Neutrophil (primary cell): Measurements from ENCODE around the gene ARFIP1.
"Not testable (repeated sequence)": the region's sequence is repeated elsewhere in the genome, so short reads cannot be mapped to it uniquely, and the experiment has no call there.

ENCODE experiments used
- H3K27ac ChIP-seq: fragments of 200-600 bp; sonication (generic); 2 replicates; pipeline ENCODE4 v1.5.1; 2016; ENCODE audit warnings: mild to moderate bottlenecking, moderate library complexity
- H3K27me3 ChIP-seq: fragments of 200-600 bp; sonication (generic); 2 replicates; pipeline ENCODE4 v1.6.0; 2016; ENCODE audit warnings: mild to moderate bottlenecking
- H3K36me3 ChIP-seq: fragments of 200-600 bp; sonication (generic); 2 replicates; pipeline ENCODE4 v1.5.1; 2017
- H3K4me1 ChIP-seq, 2 experiments: fragments of 200-600 bp in 1 of 2; sonication (generic) in 1 of 2; 1 replicate in 1 of 2; 2 replicates in 1 of 2; pipeline versions ENCODE4 v1.5.1 to v1.6.1; 2013 to 2016; ENCODE audit warnings: low read depth in 1 of 2, low read length in 1 of 2, mild to moderate bottlenecking in 1 of 2, moderate library complexity in 1 of 2; ENCODE audit not compliant: control insufficient read depth in 1 of 2, insufficient read depth in 1 of 2
- H3K4me3 ChIP-seq, 2 experiments: fragments of 200-600 bp in 1 of 2; sonication (generic) in 1 of 2; 1 replicate in 1 of 2; 2 replicates in 1 of 2; pipeline ENCODE4 v1.5.1; 2013 to 2016; ENCODE audit warnings: low read depth in 1 of 2, low read length in 1 of 2, mild to moderate bottlenecking in 1 of 2, moderate library complexity in 1 of 2
- H3K9me3 ChIP-seq: fragments of 200-600 bp; sonication (generic); 2 replicates; pipeline ENCODE4 v1.5.1; 2016
- CTCF ChIP-seq: fragments of 200-600 bp; sonication (generic); IDR thresholded peaks from 2 replicates; pipeline ENCODE4 v1.5.1; 2016; ENCODE audit warnings: antibody characterized with exemption

The ARFIP1 gene

DNA sequence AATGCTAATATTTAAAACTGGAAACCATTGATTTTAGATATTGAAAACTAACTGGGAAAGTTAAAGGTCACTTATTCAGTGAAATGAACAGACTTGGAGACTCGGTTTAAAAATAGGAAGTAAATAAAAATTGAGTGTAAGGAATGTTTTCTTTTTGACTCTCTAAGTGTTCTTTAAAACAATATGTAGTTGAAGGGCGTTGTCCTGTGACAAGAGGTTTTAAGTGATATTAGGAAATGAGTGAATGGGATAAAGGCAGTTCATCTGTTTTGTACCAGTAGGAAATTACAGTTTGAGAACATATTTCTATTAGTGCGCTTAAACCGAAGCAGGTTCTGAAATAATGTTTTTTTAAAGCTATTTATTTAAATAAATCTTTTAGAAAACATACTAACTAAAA lies 77.2 kb downstream of the ARFIP1 start:
- Histone ChIP-seq H3K27ac (no peak overlapping the region), H3K9me3 (no peaks in the 10 kb centered on the region), H3K4me3 (no peak overlapping the region), H3K36me3 (no peaks in the 10 kb centered on the region), H3K27me3 (no peaks in the 10 kb centered on the region), H3K4me1 (peaks cover 0 to 3% of the 10 kb centered on the region in 2 experiments)
- no peak for TF ChIP-seq CTCF

DNA sequence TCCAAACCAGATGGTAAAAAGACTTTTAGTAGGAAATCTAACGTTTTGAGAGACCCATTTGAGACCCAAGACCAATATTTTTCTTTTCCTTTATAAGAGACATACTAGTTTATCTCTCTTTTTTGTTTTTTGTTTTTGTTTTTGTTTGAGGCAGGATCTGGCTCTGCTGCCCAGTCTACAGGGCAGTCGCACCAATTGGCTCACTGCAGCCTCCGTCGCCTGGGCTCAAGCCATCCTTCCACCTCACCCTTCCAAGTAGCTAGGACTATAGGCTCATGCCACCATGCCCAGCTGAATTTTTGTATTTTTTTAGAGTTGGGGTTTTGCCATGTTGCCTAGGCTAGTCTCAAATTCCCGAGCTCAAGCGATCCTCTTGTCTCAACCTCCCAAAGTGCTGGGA lies 79.2 kb downstream of the ARFIP1 start:
- no peaks in the 10 kb centered on the region for H3K27me3 ChIP-seq
- H3K4me3 ChIP-seq = no peak overlapping the region
- H3K36me3 ChIP-seq = no peaks in the 10 kb centered on the region
- no peaks in the 10 kb centered on the region for H3K4me1 ChIP-seq
- no peak overlapping the region for H3K27ac ChIP-seq
- no peaks in the 10 kb centered on the region for H3K9me3 ChIP-seq
- TF ChIP-seq CTCF = no peak

DNA sequence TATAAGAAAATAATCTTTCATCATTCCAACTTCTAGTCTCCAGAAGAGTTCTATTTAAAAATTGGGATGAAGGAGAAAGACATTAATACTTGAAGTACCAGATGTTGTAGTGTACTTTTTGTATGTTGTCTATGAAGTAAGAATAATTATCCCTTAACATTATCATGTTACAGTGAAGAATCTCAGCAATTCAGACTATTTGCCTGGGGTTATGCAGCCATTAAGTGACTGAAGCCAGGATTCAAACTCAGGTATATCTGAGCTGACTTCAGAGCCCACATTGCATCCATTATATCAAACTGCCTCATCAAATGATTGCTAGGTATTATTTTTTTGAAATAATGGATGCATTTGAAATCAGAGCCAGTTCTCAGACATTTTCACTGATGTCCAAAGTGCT lies 80.3 kb downstream of the ARFIP1 start:
- Histone ChIP-seq H3K4me1 (no peaks in the 10 kb centered on the region), H3K36me3 (peaks cover 10% of the 10 kb centered on the region), H3K4me3 (no peak overlapping the region), H3K9me3 (no peaks in the 10 kb centered on the region), H3K27me3 (no peaks in the 10 kb centered on the region), H3K27ac (no peak overlapping the region)
- no peak for TF ChIP-seq CTCF

DNA sequence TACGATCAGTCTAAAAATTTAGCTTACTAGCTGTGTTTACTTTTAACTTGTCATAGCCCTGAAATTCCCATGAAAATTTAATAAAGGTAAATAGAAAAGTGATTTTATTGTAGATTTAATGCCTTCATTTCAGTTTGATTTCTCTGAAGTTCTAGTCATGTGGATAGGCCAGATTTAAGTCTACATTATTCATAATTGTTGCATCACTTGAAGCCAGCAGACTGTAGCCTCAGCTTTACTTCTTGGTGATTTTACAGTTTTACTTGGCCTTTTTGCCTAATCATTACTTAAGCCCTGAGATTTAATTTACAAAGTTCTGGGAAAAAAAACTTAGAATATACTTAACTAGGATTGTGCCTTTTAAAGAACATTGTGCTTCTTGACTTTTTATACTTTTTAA lies 82.9 kb downstream of the ARFIP1 start:
- Histone ChIP-seq H3K4me1 (no peaks in the 10 kb centered on the region), H3K27ac (no peak overlapping the region), H3K4me3 (no peak overlapping the region), H3K27me3 (no peaks in the 10 kb centered on the region), H3K36me3 (peaks cover 20% of the 10 kb centered on the region), H3K9me3 (no peaks in the 10 kb centered on the region)
- TF ChIP-seq CTCF = no peak

DNA sequence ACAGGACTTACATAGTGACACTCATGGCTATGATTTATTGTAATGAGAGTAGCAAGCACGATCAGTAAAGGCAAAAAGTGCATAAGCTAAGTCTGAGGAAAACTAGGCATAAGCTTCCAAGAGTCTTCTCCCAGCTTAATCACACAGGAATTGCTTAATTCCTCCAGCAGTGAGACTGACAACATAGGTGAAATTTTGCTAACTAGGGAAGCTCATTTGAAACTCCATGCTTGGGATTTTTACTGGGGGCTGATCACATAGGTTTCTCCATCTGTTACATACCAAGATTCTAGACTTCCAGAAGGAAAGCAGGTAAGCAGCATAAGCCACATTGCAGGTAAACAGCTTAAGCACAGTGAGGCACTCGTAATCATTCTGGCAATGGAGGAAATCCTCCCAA lies 84.6 kb downstream of the ARFIP1 start:
- TF ChIP-seq CTCF = no peak
- H3K36me3 ChIP-seq = peaks cover 20% of the 10 kb centered on the region
- no peaks in the 10 kb centered on the region for H3K9me3 ChIP-seq
- no peak overlapping the region for H3K27ac ChIP-seq
- H3K4me3 ChIP-seq = no peak overlapping the region
- no peaks in the 10 kb centered on the region for H3K27me3 ChIP-seq
- H3K4me1 ChIP-seq = no peaks in the 10 kb centered on the region

DNA sequence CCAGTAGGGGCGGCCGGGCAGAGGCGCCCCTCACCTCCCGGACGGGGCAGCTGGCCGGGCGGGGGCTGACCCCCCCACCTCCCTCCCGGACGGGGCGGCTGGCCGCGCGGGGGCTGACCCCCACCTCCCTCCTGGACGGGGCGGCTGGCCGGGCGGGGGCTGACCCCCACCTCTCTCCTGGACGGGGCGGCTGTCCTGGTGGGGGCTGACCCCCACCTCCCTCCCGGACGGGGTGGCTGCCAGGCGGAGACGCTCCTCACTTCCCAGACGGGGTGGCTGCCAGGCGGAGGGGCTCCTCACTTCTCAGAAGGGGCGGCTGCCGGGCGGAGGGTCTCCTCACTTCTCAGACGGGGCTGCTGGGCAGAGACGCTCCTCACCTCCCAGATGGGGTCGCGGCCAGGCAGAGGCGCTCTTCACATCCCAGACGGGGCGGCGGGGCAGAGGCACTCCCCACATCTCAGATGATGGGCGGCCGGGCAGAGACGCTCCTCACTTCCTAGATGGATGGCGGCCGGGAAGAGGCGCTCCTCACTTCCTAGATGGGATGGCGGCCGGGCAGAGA lies 86.8 kb downstream of the ARFIP1 start:
- peaks cover 27% of the 10 kb centered on the region for H3K36me3 ChIP-seq
- not testable (repeated sequence) for H3K4me3 ChIP-seq, H3K27me3 ChIP-seq

More for the DNA sequence above, 86.8 kb downstream of the ARFIP1 start:
- H3K27ac ChIP-seq, H3K4me1 ChIP-seq, H3K9me3 ChIP-seq: not testable (repeated sequence)
